ENCODE data around the gene ACTBL2.
"Not testable (repeated sequence)": the region's sequence is repeated elsewhere in the genome, so short reads cannot be mapped to it uniquely, and the experiment has no call there.

The ACTBL2 gene

DNA sequence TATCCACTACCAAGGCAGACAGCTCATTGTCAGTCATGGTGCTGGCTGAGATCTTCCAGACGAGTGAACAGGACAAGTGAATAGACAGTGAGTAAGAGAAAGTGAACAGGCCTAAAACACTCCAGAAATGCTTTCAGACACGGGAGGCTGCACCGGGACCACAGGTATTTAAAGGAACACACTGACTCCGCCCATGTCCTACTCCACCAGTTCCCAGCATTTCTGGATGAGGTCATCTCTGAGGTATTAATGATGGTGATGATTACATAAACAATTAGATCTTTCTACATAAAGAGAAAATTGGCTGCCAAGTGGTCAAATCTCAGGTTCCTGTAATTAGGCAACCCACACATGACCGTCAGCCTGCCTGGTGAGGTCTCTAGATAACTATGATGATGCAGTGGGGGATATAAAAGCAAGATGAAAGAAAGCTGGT lies at the start of gene ACTBL2:
ACTBL2 (minus strand) TSS at position 141 of the 436 bp plus-strand sequence; CDS start at position 37, 104 bp downstream.
- peak; percentile 78 for DNase-seq (ENCODE audit: low read depth)

DNA sequence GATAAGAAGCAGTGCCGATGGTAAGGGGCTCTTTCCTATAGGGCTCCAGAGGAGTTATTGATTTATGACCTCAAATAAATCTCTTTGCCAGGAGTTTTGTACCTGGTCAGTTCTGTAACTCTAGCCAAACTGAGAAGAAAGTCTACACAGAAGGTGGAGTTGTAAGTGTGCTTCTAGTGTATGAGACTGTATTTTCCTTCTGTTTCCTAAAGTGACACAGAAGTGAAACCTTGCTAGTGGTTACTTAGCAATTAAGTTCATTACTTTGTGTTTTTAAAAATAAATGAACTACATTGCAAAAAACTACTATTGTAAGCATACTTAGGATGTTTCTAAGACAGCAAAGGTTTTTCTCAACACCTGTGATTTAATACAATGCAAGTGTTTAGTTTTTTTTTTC lies 48.7 kb upstream of the ACTBL2 start:
- no peak for DNase-seq (ENCODE audit: low read depth)

DNA sequence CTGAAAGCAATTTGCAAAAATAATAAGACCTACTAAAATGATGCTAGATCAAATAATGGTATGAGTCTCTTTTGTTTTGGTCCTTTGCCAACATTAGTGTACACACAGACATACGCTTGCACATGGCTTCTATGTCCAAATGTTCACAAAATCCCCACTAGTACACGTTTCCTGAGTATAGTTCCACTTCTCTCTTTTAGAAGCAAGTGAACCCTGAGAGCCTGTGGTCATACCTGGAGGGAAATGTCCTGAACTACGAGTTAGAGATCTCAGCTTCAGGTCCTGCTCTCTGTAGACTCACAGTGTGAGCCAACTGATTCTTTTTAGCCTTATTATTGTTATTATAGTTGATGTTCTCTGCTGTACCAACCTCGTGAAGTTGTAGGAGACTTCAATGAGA lies 47.3 kb upstream of the ACTBL2 start:
- no peak for DNase-seq (ENCODE audit: low read depth)

DNA sequence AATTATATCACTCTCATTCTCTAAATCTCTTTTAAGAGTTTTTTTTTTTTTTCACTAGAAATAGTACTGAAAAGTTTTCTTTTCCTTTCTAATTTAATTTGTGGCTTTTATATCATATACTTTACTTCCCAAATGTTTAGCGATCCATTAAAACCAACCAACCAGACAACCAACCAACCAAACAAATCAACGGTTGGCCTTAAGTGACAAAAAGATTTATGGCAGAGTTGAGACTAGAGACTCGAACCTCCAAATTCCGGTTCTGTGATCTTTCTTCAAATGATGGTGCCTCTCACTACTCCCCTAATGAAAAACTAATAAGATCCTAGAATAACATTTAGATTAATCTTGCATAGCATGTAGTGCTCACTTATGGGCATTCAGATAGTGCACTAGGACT lies 45.3 kb upstream of the ACTBL2 start:
- DNase-seq (ENCODE audit: low read depth), result no peak

DNA sequence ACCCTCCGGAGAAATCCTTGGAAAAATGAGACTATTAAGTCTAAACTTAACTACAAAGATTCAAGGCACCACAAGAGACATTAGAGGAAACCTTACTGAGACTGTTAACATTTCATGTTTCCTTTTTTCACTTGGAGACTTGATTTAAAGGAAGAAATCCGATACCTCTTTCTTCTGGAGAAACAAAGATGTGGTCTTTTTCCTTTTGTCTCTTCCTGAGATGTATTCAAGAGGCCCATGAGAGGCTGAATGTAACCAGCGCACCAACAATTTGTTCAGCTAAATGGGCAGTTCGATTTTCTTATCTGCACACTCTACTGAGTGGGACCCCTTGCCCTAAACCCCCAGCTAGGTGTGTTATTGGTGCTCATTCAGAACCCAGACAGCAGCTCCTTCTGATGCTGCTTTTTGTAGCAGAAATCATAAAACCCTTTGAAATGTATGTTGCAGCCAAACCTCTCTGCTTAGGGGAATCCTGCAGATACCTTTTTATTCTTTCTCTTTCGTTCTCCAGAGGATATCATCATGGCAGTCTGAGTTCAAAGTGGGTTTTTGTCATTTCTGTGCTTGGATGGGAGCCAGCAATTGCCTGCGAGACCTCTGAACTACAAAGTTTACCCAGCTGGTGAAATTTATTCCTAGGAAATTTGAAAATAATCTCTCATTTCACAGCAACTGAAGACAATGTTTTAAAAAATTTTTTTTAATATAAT lies 41.9 kb upstream of the ACTBL2 start:
- no peak for DNase-seq (ENCODE audit: low read depth)

DNA sequence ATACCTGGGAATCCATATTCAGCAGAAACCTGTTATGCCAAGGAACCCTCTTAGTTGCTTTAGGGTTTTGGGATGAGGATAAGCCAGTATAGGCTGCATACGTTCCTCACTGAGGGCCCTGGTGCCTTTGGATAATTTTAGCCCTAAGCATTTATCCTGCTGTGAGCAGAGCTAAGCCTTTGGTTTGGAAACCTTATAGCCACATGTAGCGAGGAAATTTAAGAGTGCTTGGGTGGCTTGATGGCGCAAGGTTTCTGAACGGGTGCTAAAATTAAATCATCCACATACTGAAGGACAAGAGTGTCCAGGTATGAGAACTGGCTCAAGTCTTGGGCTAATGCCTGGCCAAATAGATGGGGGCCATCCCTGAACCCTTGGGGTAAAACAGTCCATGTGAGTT lies 39.9 kb upstream of the ACTBL2 start:
- DNase-seq (ENCODE audit: low read depth), result not testable (repeated sequence)

DNA sequence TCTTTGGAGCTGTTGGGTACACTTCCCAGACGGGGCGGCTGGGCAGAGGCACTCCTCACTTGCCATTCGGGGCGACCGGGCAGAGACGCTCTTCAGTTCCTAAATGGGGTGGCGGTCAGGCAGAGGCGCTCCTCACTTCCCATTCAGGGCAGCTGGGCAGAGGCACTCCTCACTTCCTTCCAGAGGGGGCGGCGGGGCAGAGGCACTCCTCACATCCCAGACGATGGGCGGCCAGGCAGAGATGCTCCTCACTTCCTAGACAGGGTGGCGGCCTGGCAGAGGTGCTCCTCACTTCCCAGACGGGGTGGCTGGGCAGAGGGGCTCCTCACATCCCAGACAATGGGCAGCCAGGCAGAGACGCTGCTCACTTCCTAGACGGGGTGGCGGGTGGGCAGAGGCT lies 35.8 kb upstream of the ACTBL2 start:
- DNase-seq (ENCODE audit: low read depth), result not testable (repeated sequence)

DNA sequence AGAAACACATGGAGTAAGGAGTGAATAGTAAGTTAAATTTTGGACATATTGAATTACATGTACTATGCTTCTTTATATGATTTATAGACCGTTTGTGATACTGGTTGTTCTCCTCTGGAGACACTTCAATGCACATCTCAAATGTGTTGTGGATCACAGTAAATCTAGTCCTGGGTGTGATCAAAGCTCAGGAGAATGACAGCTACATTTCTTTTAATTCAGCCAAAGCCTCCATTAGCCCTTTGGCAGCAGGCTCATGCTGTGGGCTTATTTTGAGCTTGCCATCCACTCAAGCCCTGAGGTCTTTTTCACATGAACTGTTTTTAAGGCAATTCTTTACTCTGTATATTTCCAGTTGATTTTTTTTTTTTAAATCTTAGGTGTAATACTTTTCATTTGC lies 34.6 kb upstream of the ACTBL2 start:
- no peak for DNase-seq (ENCODE audit: low read depth)

DNA sequence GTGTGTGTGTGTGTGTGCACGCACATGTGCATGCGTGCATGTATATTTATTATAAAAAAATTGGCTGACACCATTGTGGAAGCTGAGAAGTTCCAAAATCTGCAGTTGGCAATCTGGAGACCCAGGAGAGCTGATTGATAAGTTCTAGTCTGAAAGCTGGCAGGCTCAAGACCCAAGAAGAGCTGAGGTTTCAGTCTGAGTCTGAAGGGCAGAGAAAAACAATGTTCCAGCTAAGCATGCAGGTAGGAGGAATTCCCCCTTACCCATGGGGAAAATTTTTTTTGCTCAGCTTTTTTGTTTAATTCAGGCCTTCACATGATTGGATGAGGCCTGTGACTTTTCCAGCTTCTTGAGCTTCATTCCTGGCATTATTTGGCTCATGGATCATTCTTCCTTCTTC lies 31.2 kb upstream of the ACTBL2 start:
- no peak for DNase-seq (ENCODE audit: low read depth)

DNA sequence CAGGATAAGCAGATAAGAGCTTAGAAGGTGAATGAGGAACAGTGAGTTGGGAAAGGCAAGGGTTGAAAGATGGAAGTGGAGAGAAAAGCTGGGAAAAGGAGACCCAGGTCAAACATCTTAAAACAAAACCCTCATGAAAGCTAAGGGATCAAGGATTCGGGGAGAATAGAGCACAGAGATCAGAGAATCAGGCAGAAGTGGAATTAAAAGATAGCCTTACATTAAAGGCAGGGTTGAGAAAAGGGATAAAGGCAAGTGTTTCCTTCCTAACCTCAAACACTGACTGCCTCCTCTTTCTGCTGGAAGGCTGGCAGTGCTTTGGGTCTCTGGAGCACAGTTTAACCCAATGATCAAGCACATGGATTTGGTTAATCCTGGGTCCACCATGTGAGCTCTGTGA lies 28.7 kb upstream of the ACTBL2 start:
- no peak for DNase-seq (ENCODE audit: low read depth)

DNA sequence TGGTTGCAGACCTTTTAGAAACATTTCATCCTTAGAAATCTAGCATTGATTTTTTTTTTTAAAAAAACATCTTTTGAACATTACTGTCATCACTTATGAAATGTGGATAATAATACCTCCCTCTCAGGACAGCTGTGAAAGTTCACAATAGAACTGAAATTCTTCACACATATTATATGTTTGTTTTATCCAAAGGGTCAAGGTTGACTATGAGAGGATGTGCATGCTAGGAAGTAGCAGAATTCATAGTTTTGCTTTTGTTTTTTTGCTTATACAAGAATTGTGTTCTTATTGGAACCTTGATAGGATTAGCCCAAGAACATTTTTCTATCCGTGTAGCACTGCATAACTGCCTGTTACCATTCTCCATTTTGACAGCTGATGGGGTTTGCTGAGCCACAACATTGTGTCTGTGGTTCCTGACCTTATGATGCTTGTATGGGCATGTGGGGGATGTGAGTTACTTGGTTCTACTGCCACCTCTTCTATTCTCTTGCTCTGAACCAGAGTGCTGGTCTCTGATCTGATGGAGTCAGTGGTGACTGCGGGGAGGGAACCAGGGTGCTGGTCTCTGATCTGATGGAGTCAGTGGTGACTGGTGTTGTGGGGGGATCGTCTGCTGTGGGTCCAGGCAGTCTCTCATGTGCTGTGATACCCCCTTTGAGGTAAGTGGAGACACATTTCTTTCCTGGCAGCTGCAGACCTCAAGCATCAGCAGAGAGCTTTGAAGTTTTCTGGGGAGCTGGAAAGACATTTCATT lies 27.1 kb upstream of the ACTBL2 start:
- DNase-seq (ENCODE audit: low read depth), result no peak

DNA sequence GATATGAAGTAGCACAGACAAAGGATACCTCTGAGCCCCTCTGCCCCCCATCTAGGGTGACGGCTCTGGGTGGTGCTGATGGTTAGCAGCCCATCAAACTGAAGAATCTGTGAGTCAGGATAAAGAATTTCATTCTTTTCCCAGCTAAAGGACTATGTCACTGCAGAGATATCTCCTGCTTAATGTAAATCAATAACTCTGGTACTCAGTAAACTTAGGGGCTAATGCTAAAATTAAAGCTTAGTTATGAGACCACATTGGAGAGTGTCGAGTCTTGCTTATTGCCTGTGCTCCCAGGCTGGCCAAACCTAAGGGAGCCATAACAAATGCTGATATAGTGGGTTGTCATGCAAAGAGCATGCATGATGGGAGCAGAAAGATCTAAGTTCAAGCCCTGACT lies 25.6 kb upstream of the ACTBL2 start:
- DNase-seq (ENCODE audit: low read depth), result no peak

DNA sequence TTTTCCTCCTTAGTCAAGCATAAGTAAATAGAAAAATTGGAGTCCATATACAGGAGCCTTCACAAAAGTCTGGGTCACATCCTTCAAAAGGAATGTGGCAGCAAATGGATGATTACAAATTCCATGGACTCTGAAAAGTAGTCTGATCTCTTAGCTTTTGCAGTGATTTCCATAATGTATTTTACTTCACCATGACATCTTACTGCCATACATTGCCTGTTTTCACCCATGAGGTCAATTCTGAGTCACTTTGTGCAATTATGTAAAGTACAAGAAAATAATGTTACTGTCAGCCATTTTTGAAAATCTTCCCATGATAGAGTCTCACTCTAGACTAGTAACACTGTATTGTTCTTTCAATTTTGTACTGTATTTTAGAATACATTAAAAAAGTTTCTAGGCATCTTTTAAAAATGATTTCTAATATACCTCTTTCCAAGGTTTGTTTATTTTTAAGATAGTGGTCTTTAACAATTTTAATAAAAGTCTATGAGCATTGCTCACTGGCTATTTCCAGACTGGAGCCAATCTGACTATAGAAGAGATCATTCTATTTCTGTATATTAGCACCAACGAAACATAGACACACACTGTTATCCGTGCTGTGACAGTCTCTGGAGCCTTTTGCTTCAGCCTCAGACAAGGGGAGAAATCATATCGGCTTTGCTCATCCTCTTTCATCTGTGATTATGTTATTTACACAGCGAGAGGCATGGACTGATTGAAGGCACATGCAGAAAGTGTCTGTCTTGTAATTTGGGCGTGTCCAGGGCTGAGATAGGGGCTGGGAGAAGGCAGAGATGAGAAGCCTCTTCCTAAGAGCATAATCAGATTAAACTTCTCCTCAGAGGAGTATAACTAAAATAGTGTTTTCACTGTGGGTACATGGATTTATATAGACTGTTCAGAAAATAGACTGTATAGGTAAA lies 22.9 kb upstream of the ACTBL2 start:
- no peak for DNase-seq (ENCODE audit: low read depth)

DNA sequence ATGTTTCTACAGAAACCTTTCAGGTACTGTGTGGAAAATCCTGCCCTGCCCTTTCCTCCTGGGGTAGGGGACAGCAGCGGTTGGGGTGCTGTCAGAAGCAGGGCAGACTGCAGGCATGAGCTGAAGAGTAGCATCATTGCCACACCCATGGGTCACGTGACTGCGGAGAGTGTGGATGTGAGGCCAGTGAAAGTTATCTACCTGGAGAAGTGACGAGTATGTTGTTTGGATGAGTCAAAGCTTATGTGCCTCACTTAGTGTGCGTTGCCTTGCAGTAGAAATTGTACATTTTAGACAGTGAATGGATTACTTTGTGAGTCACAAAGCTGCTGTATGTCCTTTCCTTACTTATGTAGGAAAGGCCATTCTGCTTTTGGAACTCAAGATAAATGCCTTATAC lies 21.7 kb upstream of the ACTBL2 start:
- no peak for DNase-seq (ENCODE audit: low read depth)

DNA sequence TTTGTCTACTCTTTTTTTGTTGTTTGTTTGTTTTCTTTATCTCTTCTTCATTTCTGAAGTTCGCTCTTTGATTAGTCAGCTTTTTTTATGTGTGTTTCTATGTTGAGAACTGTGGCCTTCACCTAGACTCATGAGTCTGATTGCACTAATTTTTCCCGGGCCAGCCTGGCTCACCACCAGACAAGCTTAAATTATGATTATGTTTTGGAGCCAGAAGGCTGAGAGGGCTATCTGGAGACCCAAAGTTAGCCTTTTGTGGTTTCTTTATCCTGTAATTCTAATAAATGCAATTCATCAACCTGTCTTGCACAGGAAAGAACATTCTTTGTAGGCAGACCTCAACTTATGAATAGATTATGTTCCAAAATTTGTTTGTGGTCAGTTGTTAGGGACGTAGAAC lies 20.8 kb upstream of the ACTBL2 start:
- DNase-seq (ENCODE audit: low read depth), result no peak

DNA sequence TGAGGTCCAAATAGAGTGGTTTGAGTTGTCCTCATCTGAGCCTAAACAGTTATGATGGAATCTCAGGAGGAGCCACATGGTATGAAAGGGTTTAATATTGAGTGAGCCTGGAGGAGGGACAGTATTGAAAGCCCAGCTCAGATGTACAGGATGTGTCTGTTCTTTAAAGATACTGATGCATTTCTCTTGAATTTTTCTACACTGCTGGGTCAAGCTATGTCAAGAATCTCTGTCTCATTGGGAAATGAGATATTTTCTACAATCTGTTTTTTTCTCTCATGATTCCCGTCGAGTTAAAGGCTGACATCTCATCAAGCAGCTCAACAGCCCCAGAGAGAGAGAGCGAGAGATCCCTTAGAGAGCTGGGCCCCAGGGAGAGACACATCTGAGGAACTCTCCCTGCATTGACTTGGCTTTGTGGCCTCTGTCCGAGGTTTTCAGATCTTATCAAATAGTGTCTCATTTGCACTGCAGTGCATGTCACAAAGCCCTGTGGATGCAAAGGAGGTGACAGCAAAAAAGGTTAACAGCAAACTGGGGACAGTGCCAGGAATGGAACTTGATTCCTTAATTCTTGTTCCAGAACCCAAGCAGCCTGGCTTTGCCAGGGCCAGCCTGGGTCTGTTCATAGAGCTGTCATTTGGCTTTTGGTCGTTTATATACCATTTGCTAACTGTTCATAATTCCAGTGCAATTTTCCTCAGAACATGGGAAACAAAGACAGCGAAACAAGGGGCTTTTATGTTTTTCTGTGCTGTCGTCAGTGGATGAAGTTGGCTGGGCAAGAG lies 19.0 kb upstream of the ACTBL2 start:
- no peak for DNase-seq (ENCODE audit: low read depth)

DNA sequence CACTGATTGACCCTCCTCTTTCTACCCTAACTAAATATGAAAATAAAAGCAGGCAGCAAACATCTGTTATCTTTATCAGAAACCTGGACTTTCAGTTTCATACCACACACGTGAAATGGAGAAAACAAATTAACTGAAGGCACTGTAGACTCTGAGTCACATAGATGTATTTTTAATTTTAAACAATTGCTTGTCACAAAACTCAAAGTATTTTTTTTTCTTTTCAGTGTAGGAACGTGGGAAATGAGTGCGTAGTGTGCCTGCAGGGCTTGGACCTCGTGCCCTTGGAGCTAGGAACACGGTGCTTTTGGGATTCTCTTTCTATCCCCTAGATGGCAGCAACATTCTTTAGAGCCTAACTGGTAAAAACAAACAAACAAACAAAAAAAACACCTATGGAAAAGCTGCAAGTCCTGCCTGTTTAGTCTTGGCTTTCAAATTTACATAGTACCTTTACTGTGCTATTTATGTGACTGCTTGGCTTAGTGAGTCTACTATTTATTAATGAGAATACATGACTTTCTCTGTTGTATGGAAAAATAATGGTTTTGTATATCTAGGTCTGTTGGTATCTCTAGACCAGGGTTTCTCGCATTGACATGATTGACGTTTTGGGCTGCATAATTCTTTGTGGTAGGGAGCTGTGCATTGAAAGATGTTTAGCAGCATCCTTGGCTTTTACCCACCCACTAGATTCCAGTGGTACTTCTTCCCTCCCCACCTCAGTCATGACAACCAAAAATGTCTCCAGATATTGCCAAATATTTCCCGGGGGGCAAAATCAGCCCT lies 16.8 kb upstream of the ACTBL2 start:
- DNase-seq (ENCODE audit: low read depth), result peak; percentile 40

DNA sequence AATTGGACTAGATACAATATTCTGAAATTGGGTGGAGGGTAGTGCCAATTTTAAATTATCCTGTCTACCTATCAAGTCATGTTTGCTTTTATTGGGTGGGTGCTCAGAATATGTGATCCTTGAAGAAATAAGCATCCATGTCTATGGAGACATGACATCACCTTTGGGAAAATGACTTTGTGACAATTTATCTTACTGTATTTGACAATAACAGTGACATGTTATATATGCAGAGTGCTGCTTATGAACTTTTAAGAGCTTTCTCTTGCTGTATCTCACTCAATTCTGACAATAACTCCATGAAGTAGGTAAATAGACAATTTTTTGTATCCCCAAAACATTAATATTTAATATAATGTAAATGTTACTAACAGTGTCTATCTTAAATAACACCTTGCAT lies 15.1 kb upstream of the ACTBL2 start:
- DNase-seq (ENCODE audit: low read depth), result no peak

DNA sequence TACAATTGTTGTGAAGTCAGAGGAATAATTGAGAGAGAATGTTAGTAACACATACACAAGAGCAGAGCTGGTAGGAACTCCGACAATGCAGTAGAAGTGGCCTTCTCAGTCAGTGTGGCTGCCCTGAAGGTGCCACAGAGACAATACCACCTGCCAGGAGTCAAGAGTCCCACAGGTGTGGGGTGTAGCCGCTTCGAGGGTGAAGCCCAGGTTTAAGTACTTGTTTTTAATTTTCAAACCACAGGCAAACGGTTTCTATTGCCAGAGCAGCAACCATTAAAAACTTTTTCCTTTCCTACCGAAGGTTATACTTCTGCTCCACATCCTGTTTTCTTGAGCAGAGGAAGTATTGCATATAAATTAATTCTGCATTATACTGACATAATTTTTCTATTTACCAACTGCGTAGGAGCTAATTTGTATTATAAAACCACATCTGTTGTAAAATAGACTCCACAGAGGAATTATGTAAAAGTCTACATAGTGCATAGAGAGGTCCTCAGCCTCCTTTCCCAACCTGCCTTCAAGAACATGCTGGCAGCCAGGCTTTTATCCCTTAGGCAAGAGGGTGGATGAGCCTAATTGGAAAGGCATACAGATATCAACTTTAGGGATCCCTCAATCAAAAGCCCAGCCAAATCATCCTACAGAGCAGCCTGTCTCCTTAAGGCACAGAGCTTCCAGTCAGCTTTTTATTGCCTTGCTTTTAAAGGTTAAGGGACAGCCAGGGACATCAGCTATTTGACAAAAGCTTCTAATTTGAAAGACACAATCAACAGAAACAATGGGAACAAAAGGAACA lies 12.9 kb upstream of the ACTBL2 start:
- no peak for DNase-seq (ENCODE audit: low read depth)
